ENCODE measurements around the gene ZNF773.

DNA sequence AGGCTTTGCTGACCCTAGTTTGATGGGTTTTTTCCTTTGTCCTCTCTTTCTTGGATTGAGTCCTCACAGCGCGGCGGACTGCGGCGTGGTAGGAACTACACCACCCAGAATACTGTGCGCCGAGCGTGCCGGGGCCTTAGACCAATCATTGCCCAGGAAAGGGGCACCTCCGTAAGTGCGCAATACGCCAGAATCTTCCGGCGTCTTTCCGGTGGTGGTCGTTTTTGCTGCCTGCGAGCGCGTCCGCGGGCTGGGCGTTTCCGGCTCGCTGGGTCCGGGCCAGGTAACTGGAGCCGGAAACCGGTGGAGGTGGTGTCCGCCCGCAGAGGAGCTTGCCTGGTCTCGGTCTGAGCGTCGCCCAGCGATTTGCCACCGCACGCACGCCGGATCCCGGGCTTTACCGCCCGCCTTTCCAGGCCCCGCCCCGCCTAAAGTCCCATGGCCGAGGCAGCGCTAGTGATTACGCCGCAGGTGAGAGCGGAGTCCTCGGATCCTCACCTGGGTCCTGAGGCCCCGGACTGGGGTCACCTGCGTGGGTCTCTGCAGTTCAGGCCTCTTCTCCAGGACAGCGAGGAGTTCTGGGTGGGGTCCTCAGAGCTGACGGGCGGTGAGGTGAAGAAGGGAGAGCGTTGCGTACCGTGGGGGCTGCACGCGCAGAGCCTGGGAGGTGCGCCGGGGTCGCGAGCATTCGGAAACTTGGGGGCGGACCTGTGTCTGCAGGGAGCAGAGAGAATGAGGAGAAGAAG, 27.6 kb downstream of the ZNF773 start, which contains the start of gene ZNF549:
- TF ChIP-seq, protein P1, sequence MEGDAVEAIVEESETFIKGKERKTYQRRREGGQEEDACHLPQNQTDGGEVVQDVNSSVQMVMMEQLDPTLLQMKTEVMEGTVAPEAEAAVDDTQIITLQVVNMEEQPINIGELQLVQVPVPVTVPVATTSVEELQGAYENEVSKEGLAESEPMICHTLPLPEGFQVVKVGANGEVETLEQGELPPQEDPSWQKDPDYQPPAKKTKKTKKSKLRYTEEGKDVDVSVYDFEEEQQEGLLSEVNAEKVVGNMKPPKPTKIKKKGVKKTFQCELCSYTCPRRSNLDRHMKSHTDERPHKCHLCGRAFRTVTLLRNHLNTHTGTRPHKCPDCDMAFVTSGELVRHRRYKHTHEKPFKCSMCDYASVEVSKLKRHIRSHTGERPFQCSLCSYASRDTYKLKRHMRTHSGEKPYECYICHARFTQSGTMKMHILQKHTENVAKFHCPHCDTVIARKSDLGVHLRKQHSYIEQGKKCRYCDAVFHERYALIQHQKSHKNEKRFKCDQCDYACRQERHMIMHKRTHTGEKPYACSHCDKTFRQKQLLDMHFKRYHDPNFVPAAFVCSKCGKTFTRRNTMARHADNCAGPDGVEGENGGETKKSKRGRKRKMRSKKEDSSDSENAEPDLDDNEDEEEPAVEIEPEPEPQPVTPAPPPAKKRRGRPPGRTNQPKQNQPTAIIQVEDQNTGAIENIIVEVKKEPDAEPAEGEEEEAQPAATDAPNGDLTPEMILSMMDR (IDR thresholded peaks at IDR 0.05) = no peak
- no peak for TF ChIP-seq POLR2A (IDR thresholded peaks at IDR 0.05)
- TF ChIP-seq POLR2AphosphoS5 (IDR thresholded peaks at IDR 0.05; ENCODE audit: insufficient read depth in 1 of 2, low read depth in 1 of 2) = peak; percentile 74 to 92

Data from vagina (tissue), 2 donors.